HG03280 (cell line): ENCODE results near the gene COL12A1.

ENCODE experiments used
- ATAC-seq: cut with Tn5 transposase; IDR thresholded peaks from one replicate; pipeline ENCODE4 v1.9.1; 2021; ENCODE audit warnings: mild to moderate bottlenecking, moderate library complexity; ENCODE audit not compliant: unreplicated experiment

Gene COL12A1

GRCh38 chr6:75145976-75146375 is 59.9 kb downstream of the COL12A1 start:
- no peak for ATAC-seq

DNA sequence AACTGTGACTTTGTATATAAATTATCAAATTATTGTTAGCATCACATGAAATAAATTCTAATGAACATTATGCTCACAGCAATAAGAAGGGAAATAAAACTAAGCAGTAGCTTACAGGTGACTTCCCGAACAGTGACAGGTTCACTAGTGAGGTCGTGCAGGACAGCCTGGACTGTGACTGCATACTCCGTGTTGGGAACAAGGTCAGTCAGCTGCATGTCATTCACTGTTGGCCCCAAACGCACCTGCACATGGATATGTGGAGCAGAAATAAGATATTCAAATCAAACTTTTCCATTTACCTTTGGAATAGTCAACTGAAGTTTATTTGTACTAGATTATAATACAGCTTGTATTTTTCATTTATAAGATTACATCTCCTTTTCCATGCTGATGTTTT is 60.6 kb downstream of the COL12A1 start:
- no peak for ATAC-seq

GRCh38 chr6:75144386-75144785 is 61.5 kb downstream of the COL12A1 start:
- ATAC-seq: no peak

GRCh38 chr6:75143191-75143590 is 62.7 kb downstream of the COL12A1 start:
- ATAC-seq: no peak

DNA sequence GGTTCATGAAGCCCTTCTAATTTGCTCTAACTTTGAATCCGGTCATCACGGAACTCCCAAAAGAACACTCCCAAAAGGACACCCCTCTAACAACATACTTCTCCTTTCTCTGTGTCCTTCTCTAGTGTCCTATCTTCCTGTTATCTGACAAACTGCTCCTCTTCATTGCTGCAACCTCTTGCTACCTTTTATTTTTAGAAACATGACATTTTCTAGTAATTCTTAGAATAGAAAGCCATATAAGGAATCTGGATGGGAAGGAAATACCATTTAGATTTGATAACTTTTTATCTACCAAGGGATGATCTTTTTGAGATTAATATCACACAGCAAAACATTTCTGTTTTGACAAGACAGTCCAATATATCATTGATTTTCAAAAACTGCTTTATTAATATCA is 63.1 kb downstream of the COL12A1 start:
- no peak for ATAC-seq

DNA sequence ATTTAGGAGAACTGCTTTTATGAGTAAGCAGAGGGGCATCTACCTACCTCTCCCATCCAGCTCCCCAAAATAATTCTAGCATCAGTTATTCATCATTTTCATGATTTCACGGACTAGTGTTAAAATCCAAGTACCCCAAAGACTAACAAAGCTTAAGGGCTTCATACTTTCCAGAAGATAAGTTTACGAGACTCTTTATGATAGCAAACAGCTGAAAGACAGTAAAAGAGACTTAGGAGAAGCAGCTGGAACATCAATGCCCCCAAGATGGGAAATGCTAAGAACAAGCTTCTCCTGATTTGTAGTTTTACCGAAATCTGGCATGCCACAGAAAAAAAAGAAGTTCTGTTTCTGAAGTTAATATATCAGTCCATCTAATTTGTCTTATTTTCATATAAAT is 70.0 kb downstream of the COL12A1 start:
- ATAC-seq: no peak

DNA sequence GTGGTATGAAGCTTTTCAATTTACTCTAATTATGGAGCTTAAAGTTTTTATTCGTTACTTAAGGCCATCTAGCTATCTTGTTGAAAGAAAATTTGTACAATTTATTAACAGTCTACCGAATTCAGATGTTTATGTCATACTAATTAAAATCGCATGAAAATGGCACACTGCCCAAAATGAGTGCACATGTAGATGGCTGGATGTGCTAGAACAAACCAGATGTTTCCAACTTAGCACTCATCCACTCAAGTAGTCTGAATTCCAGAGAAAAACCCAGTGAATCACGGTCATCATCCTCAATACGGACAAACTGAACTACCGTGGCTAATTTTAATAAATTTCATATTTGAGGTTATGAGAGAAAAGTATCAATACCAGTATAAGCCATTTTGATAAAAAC is 70.4 kb downstream of the COL12A1 start:
- ATAC-seq: no peak

DNA sequence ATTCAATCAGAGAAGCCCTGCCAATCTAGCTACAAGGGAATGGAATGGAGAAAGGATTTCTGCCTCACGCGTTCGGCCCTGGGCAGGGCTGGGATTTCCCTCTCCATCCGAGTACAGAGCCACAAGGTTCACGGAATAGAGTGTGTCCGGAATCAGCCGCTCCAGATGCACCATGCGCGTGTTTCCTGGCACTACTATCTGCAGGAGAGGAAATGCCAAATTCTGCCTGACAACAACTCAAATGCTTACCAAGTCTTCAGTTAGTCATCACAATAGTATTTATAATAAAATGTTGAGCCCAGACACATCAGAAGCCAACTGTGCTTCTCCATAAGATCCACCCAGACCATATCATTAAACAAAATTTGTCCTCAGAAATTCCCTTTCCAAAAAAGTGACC is 75.1 kb downstream of the COL12A1 start:
- ATAC-seq: no peak

DNA sequence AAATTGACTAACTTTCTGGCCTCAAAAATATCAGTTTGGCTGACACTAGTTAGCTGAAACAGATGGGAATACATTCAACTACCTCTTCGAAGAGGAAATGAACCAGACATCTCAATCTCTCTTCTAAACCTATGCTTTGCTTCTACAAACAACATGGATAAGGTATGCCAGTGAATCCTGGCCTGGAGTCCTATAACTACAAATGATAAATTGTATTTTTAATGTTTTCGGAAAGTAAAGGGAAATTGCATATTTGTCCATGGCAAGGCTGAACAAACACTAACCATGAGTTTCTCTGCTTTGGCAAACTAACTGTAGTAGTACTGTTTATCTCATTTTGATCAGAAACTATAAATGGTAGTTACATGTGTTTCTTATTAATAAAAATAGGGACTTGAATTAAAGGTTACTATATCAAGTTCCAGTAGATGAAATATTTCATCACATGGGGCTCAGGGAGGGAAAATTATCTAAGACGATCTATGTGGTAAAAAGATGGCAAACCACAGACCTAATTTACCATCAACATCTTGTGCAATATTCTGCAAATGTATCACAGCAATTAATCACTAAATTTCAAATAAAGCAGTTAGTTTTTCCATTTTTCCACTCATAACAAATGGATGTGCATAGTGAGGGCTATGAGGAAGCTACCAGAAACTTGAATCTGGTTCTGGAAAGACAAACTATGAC is 76.8 kb downstream of the COL12A1 start:
- no peak for ATAC-seq

DNA sequence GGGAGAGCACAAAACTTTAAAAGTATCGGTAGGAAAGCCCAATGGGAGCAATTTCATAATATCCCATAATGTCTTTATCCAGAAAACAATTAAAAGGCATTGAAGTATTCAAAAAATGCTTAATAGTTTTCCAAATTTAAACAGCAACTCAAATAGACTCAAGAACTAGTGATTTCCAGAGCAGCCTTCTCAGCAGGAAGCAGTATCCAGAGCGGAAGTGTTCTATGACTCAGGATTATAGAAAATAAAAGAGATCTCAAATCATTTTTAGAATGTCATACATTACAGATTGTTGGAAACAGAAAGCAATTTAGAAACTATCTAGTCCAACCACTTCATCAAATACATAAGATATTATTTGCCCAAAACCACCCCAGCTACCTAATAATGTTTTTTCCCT is 79.3 kb downstream of the COL12A1 start:
- no peak for ATAC-seq

GRCh38 chr6:75124983-75125382 is 80.9 kb downstream of the COL12A1 start:
- ATAC-seq: no peak

DNA sequence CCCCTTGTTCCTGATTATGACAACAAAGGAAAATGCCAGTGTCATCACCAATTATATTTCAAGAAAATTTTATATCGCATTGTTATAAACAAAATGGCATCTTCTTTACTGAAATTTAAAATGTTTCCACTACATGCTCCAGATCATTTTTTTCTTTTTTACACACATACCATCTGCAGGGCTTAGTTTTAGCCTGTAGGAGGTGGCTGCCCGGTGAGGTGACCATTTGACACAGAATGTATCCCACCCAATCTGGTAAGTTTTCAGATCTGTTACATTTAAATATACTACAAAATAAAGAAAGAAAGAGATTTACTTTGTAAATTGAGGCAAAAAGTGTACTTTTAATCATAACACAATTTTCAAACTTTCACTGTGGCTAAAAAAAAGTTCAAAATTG is 81.8 kb downstream of the COL12A1 start:
- ATAC-seq: no peak

GRCh38 chr6:75118925-75119515 is 86.8 kb downstream of the COL12A1 start:
- ATAC-seq: no peak

DNA sequence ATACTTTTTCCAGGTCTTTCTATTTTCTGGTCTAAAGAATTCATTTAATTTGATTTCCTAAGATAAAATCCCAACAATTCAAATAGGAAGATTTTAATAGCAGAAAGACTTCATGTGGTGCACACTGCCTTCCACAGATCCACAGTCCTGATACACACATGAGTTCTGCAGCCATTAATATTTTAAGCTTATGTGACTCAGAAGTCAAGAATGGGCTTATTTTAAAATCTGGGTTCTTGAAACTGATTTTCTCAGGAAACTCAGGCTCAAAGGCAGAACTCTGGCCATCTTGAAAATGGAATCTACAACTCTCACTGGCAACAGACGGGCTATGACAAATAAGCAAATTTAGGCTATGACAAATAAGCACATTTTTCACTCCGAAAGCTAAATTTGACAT is 88.2 kb downstream of the COL12A1 start:
- no peak for ATAC-seq

GRCh38 chr6:75116946-75117345 is 88.9 kb downstream of the COL12A1 start:
- no peak for ATAC-seq

DNA sequence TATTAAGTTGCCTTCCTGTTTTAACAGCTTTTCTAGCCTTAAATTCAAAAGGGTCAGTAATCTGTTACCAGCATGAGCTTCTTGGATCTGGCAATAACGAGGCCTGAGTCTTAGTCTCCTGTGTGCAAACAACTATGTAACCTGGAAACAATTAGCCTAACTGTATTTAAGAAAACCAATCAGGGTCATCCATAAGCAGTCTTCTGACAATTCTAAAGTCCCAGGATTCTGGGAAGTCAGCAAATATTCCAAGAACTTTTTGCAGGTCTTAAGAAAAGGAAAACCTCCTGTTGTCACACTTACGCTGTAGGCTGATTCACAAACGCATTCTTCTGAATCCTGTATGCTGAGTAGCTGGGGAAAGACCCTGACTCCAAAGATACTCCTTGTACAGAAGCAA is 90.4 kb downstream of the COL12A1 start:
- ATAC-seq: no peak

GRCh38 chr6:75114806-75115205 is 91.0 kb downstream of the COL12A1 start:
- ATAC-seq: no peak

- ATAC-seq: no peak
These were observed 91.7 kb downstream of the COL12A1 start for GRCh38 chr6:75114195-75114594.

DNA sequence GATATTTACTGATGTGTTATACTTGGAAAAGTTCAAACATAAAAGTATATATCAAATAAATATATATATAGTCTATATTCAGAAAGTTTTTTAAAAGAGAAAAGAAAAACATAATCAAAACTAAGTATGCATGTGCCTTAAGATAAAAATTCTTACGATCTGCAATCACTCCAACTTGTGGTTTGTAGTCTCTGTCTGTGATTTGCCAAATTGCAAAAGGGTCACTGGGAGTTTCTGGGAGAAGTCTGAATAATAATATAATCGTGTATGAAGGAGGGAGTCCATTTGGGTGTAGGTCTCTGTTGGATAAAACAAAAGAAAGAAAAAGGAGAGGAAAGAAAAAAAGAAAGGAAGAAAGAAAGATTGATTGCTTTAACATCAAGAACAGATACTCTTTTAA is 92.4 kb downstream of the COL12A1 start:
- no peak for ATAC-seq

- ATAC-seq: no peak
These were observed 96.1 kb downstream of the COL12A1 start for GRCh38 chr6:75109765-75110164.

DNA sequence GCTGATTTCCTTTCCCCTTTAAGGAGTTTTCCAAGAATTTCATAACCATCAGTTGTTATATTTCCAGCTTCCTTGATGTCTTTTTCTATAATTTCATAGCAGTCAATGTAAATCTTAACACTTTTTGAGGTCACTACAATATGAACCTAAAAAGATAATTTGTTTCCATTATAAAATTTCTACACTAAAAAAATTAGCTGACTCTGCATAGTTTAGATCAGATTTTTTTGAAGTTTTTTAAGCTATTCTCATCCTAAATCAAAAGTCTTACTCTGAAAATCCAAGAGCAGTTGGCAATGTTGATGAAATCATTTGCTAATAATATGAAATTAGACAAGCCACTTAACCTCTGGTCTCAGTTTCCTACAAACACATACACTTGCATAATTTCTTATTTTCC is 96.8 kb downstream of the COL12A1 start:
- no peak for ATAC-seq

DNA sequence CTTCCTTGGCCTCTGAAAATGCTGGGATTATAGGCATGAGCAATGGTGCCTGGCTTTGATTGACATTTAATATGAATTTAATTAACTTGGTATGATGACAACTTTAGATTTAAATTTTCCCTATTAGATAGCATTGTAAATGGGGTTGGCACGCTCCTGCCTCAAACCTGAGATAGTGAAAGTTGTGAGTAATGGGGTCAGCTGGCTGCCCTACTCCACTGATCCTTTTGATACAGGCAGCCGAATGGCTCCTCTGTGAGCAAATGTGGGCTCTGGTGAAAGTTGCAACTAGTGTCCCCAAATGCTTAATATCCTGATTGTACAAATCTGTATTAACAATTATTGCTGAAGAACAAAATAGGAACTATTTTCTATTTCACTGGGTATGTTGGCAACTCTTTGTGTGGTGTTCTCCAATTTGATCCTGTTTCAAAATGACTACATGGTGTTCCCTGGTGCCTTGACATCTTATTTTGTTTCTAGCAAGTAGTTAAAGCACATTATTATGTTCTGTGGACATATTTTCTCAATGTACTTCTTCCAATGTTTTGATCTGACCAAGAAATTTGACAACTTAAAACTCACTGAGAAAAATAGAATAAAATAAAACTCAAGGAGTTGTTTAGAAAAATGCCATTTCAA is 97.4 kb downstream of the COL12A1 start:
- ATAC-seq: no peak

GRCh38 chr6:75107913-75108312 is 97.9 kb downstream of the COL12A1 start:
- no peak for ATAC-seq
